Caco-2 (cell line): ENCODE results near the gene SKAP1. TPM values are rescaled to one million over a fixed set of nuclear protein-coding genes. Genes with fewer than 3 reads are reported as not detected.

ENCODE experiments used
- BruUV-seq: library from RNA; stranded (reverse); fragments of 400-500 nt; replicated peaks from 2 replicates; lab custom pipeline; 2021; lab: Mats Ljungman, UMichigan
- CTCF ChIA-PET: fragments of 300-600 bp; sonication (Branson Sonifier 250); formaldehyde crosslinking; loops from one replicate; lab custom pipeline; 2022; ENCODE audit warnings: antibody characterized with exemption; lab: Charles Lee
- POLR2A ChIA-PET: fragments of 300-600 bp; sonication (Branson Sonifier 250); formaldehyde crosslinking; loops from one replicate; lab custom pipeline; 2022; ENCODE audit warnings: antibody characterized with exemption; lab: Charles Lee
- DNase-seq, 2 experiments: peaks; one replicate each; pipeline versions ENCODE4 v3.0.0 to v3.0.0-alpha.2; 2020 to 2022
- H3K27me3 ChIP-seq: replicated peaks from 2 replicates; pipeline ENCODE4 v1.6.0; 2011; ENCODE audit warnings: low read length; ENCODE audit not compliant: control insufficient read depth, insufficient read depth
- H3K36me3 ChIP-seq: 2 replicates; pipeline ENCODE4 v1.5.1; 2011; ENCODE audit warnings: low read length; ENCODE audit not compliant: control insufficient read depth, insufficient read depth
- H3K4me1 ChIP-seq: fragments of 250-450 bp; sonication (Bioruptor Pico); 2 replicates; pipeline ENCODE4 v1.5.1; 2020; ENCODE audit warnings: mild to moderate bottlenecking
- H3K4me3 ChIP-seq: 2 replicates; pipeline ENCODE4 v1.5.1; 2011; ENCODE audit warnings: low read depth, mild to moderate bottlenecking, control low read depth, low read length
- H3K9me3 ChIP-seq: fragments of 250-450 bp; sonication (Bioruptor Pico); 2 replicates; pipeline ENCODE4 v1.5.1; 2020; ENCODE audit warnings: mild to moderate bottlenecking, moderate library complexity
- H3K27ac Mint-ChIP-seq: one replicate; pipeline ENCODE4 v1.8.0; 2022; ENCODE audit warnings: mixed read lengths; ENCODE audit not compliant: unreplicated experiment
- H3K27me3 Mint-ChIP-seq: one replicate; pipeline ENCODE4 v1.8.0; 2022; ENCODE audit warnings: mixed read lengths; ENCODE audit not compliant: insufficient read depth, unreplicated experiment
- H3K36me3 Mint-ChIP-seq: one replicate; pipeline ENCODE4 v1.8.0; 2022; ENCODE audit warnings: mild to moderate bottlenecking, mixed read lengths; ENCODE audit not compliant: insufficient read depth, unreplicated experiment
- H3K4me1 Mint-ChIP-seq: one replicate; pipeline ENCODE4 v1.8.0; 2022; ENCODE audit warnings: low read depth, mixed read lengths; ENCODE audit not compliant: unreplicated experiment
- H3K4me3 Mint-ChIP-seq: one replicate; pipeline ENCODE4 v1.8.0; 2022; ENCODE audit warnings: mild to moderate bottlenecking, moderate library complexity, mixed read lengths; ENCODE audit not compliant: unreplicated experiment
- H3K9me3 Mint-ChIP-seq: one replicate; pipeline ENCODE4 v1.8.0; 2022; ENCODE audit warnings: mixed read lengths; ENCODE audit not compliant: unreplicated experiment
- CTCF ChIP-seq, 2 experiments: fragments of 200-600 bp in 1 of 2; IDR thresholded peaks; 1 replicate in 1 of 2; 2 replicates in 1 of 2; pipeline versions ENCODE4 v1.5.1 to v1.8.0; 2011 to 2022; ENCODE audit warnings: antibody characterized with exemption in 1 of 2, control low read depth in 1 of 2, inconsistent platforms in 1 of 2, low read depth in 1 of 2, low read length in 1 of 2, mild to moderate bottlenecking in 1 of 2, moderate library complexity in 1 of 2; ENCODE audit not compliant: insufficient read depth in 1 of 2, severe bottlenecking in 1 of 2, unreplicated experiment in 1 of 2
- intact Hi-C: fragments of 100-400 bp; cut with micrococcal nuclease; formaldehyde crosslinking; loops from one replicate; pipeline ENCODE4 v1.10.0; 2022; ENCODE audit not compliant: unreplicated experiment
- total RNA-seq: library from RNA; stranded (reverse); gene quantifications from 2 replicates; pipeline ENCODE4 v1.2.3, GENCODE V29; 2022

Gene SKAP1
- total RNA-seq, 1 experiment from 2014 or later: 0.70 TPM

- Mint-ChIP-seq H3K9me3 (no peaks in the 10 kb centered on the region), H3K27me3 (peaks cover 18% of the 10 kb centered on the region), H3K4me1 (no peaks in the 10 kb centered on the region), H3K36me3 (no peaks in the 10 kb centered on the region), H3K27ac (no peak overlapping the region), H3K4me3 (no peak overlapping the region)
- no peaks in the 10 kb centered on the region for H3K36me3 ChIP-seq
- no peaks in the 10 kb centered on the region for H3K4me1 ChIP-seq
- no peak for DNase-seq
- no peak overlapping the region for H3K4me3 ChIP-seq
- H3K9me3 ChIP-seq: no peaks in the 10 kb centered on the region
- intact Hi-C loops: loop anchor here (5.0 kb wide), 1 partner anchor 1113 kb away; no protein-coding TSS in a partner anchor
- no peaks in the 10 kb centered on the region for H3K27me3 ChIP-seq
- BruUV-seq: no TSS peak
- no peak for TF ChIP-seq CTCF (IDR thresholded peaks at IDR 0.05; ENCODE audit: insufficient read depth in 1 of 2, low read depth in 1 of 2, low read length in 1 of 2, severe bottlenecking in 1 of 2, unreplicated experiment in 1 of 2)
- CTCF ChIA-PET: interaction anchor here (0.7 kb wide), 1 partner anchor 26 kb away, joined by 3 read pairs; no protein-coding TSS in a partner anchor
- POLR2A ChIA-PET: no interaction called here
Observed at GRCh38 chr17:48184721-48185120, 245.3 kb downstream of the SKAP1 start.

GRCh38 chr17:48181653-48182052 is 248.4 kb downstream of the SKAP1 start:
- Mint-ChIP-seq H3K4me3 (no peak overlapping the region), H3K9me3 (no peaks in the 10 kb centered on the region), H3K27ac (no peak overlapping the region), H3K4me1 (no peaks in the 10 kb centered on the region), H3K27me3 (peaks cover 18% of the 10 kb centered on the region), H3K36me3 (no peaks in the 10 kb centered on the region)
- H3K4me1 ChIP-seq: no peaks in the 10 kb centered on the region
- H3K36me3 ChIP-seq: no peaks in the 10 kb centered on the region
- H3K4me3 ChIP-seq: no peak overlapping the region
- no peaks in the 10 kb centered on the region for H3K9me3 ChIP-seq
- BruUV-seq: no TSS peak
- DNase-seq: peak; percentile 67 to 76
- 0 out of 2 replicates have a peak, but pooled peaks cover 2% of the 10 kb centered on the region for H3K27me3 ChIP-seq
- ChIA-PET POLR2A (no interaction called here), CTCF (interaction anchor here (1.2 to 1.7 kb wide), 4 partner anchors 32 to 126 kb away, joined by 3 read pairs; no protein-coding TSS in a partner anchor)
- TF ChIP-seq CTCF (IDR thresholded peaks at IDR 0.05; ENCODE audit: insufficient read depth in 1 of 2, low read depth in 1 of 2, low read length in 1 of 2, severe bottlenecking in 1 of 2, unreplicated experiment in 1 of 2): peak; percentile 77 to 95
- intact Hi-C loops: loop anchor here (1.0 to 5.0 kb wide), 5 partner anchors 29 to 1116 kb away; no protein-coding TSS in a partner anchor

DNA sequence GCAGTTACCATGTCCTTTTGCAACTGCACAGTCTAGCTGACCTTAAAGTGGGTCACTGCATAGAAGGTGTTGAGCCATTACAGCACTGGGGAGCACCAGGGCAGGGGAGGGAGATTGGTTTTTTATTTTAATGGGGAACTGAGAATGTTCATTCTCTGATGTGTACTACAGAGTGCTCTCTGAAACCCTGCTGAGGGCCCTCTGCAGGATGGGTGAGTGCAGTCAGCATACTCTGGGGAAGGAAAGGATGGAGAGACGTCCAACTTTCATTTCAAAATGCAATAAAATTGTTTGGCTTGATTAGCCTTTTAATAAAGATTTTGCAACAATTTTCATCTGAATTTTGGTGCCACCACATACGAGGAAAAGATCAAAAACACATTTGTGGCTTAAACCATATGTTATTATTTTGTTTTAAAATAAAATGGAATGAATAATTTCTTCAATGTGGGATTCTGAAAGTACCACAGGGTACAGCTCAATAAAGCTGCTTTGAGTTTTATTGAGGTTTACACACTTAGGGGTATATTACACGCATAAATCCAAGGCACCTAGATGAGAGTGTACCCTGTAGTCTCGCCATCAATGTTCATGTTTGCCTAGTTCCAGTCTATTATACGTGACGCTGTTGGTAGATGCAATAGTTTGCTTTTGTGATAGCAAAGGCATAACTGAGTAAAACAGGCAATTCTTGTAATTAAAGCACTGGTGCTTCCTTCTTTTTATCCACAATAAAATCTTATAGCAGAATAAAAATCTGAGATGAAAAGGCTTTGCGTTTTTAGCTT is 249.0 kb downstream of the SKAP1 start:
- no TSS peak for BruUV-seq
- CTCF ChIA-PET: interaction anchor here (0.8 to 1.7 kb wide), 5 partner anchors 32 to 435 kb away, joined by 3 to 5 read pairs (median 3); no protein-coding TSS in a partner anchor
- H3K27me3 Mint-ChIP-seq: peaks cover 18% of the 10 kb centered on the region
- peak in 1 of 2 experiments; percentile 6 for TF ChIP-seq CTCF (IDR thresholded peaks at IDR 0.05; ENCODE audit: insufficient read depth in 1 of 2, low read depth in 1 of 2, low read length in 1 of 2, severe bottlenecking in 1 of 2, unreplicated experiment in 1 of 2)
- H3K36me3 Mint-ChIP-seq: no peaks in the 10 kb centered on the region
- H3K9me3 Mint-ChIP-seq: no peaks in the 10 kb centered on the region
- intact Hi-C loops: loop anchor here (1.0 to 5.0 kb wide), 5 partner anchors 28 to 1116 kb away; no protein-coding TSS in a partner anchor
- POLR2A ChIA-PET: no interaction called here
- H3K27ac Mint-ChIP-seq: no peak overlapping the region
- 0 out of 2 replicates have a peak, but pooled peaks cover 2% of the 10 kb centered on the region for H3K27me3 ChIP-seq
- no peaks in the 10 kb centered on the region for H3K36me3 ChIP-seq
- no peak overlapping the region for H3K4me3 Mint-ChIP-seq
- H3K4me3 ChIP-seq: no peak overlapping the region
- H3K4me1 Mint-ChIP-seq: no peaks in the 10 kb centered on the region
- DNase-seq: no peak
- H3K4me1 ChIP-seq: no peaks in the 10 kb centered on the region
- H3K9me3 ChIP-seq: no peaks in the 10 kb centered on the region
